Measurements from ENCODE around the gene AGTR1.
"Not testable (repeated sequence)": the region's sequence is repeated elsewhere in the genome, so short reads cannot be mapped to it uniquely, and the experiment has no call there.

Gene AGTR1

GRCh38 chr3:148746053-148746452 is 48.4 kb downstream of the AGTR1 start:
- peaks cover 0 to 2% (median 0%) of the 10 kb centered on the region in 5 experiments for H3K27me3 ChIP-seq (replicated peaks in 2 of 5; ENCODE audit: control insufficient read depth in 4 of 5, insufficient read depth in 5 of 5, low read length in 4 of 5)
- H3K4me1 ChIP-seq (ENCODE audit: control extremely low read depth in 1 of 4, control insufficient read depth in 4 of 4, insufficient read depth in 4 of 4, low read length in 3 of 4), result no peaks in the 10 kb centered on the region
- H3K9me3 ChIP-seq (ENCODE audit: control extremely low read depth in 1 of 5, control insufficient read depth in 4 of 5, insufficient read depth in 2 of 5, low read depth in 1 of 5, low read length in 4 of 5), result no peaks in the 10 kb centered on the region
- DNase-seq, result no peak
- no peak overlapping the region for H3K27ac ChIP-seq (ENCODE audit: insufficient read depth in 1 of 2, low read depth in 1 of 2, low read length in 2 of 2, poor library complexity in 1 of 2, severe bottlenecking in 2 of 2)
- POLR2A ChIA-PET, result no interaction called here
- 100% methylated on average over 1 of the region's 5 CpGs for WGBS (ENCODE audit: insufficient coverage)
- H3K36me3 ChIP-seq (ENCODE audit: control insufficient read depth in 4 of 4, insufficient read depth in 4 of 4, low read length in 3 of 4), result no peaks in the 10 kb centered on the region
- CTCF ChIA-PET, result interaction anchor here (1.5 kb wide), 1 partner anchor 10 kb away, joined by 5 read pairs; no protein-coding TSS in a partner anchor
- no peak overlapping the region for H3K4me3 ChIP-seq (ENCODE audit: control insufficient read depth in 1 of 7, extremely low read depth in 1 of 7, insufficient read depth in 4 of 7, low read depth in 2 of 7, low read length in 6 of 7)

GRCh38 chr3:148748283-148748682 is 50.6 kb downstream of the AGTR1 start:
- Histone ChIP-seq H3K36me3 (ENCODE audit: control insufficient read depth in 4 of 4, insufficient read depth in 4 of 4, low read length in 3 of 4) (no peaks in the 10 kb centered on the region), H3K4me1 (ENCODE audit: control extremely low read depth in 1 of 4, control insufficient read depth in 4 of 4, insufficient read depth in 4 of 4, low read length in 3 of 4) (no peaks in the 10 kb centered on the region), H3K27ac (ENCODE audit: insufficient read depth in 1 of 2, low read depth in 1 of 2, low read length in 2 of 2, poor library complexity in 1 of 2, severe bottlenecking in 2 of 2) (no peak overlapping the region), H3K27me3 (replicated peaks in 2 of 5; ENCODE audit: control insufficient read depth in 4 of 5, insufficient read depth in 5 of 5, low read length in 4 of 5) (peaks cover 0 to 5% (median 0%) of the 10 kb centered on the region in 5 experiments), H3K9me3 (ENCODE audit: control extremely low read depth in 1 of 5, control insufficient read depth in 4 of 5, insufficient read depth in 2 of 5, low read depth in 1 of 5, low read length in 4 of 5) (no peaks in the 10 kb centered on the region), H3K4me3 (ENCODE audit: control insufficient read depth in 1 of 7, extremely low read depth in 1 of 7, insufficient read depth in 4 of 7, low read depth in 2 of 7, low read length in 6 of 7) (no peak overlapping the region)
- no CpG with 5 or more reads among the region's 3 CpGs for WGBS (ENCODE audit: insufficient coverage)
- ChIA-PET POLR2A (no interaction called here), CTCF (interaction anchor here (1.1 kb wide), 1 partner anchor 11 kb away, joined by 3 read pairs; no protein-coding TSS in a partner anchor)
- peak; percentile 20 to 81 (median 65) for DNase-seq

- WGBS (ENCODE audit: insufficient coverage), result 81% methylated on average over 2 of the region's 3 CpGs
- H3K4me1 ChIP-seq (ENCODE audit: control extremely low read depth in 1 of 4, control insufficient read depth in 4 of 4, insufficient read depth in 4 of 4, low read length in 3 of 4), result no peaks in the 10 kb centered on the region
- H3K27me3 ChIP-seq (replicated peaks in 2 of 5; ENCODE audit: control insufficient read depth in 4 of 5, insufficient read depth in 5 of 5, low read length in 4 of 5), result peaks cover 0 to 6% (median 0%) of the 10 kb centered on the region in 5 experiments
- no peak overlapping the region for H3K27ac ChIP-seq (ENCODE audit: insufficient read depth in 1 of 2, low read depth in 1 of 2, low read length in 2 of 2, poor library complexity in 1 of 2, severe bottlenecking in 2 of 2)
- H3K9me3 ChIP-seq (ENCODE audit: control extremely low read depth in 1 of 5, control insufficient read depth in 4 of 5, insufficient read depth in 2 of 5, low read depth in 1 of 5, low read length in 4 of 5), result no peaks in the 10 kb centered on the region
- no peak overlapping the region for H3K4me3 ChIP-seq (ENCODE audit: control insufficient read depth in 1 of 7, extremely low read depth in 1 of 7, insufficient read depth in 4 of 7, low read depth in 2 of 7, low read length in 6 of 7)
- CTCF ChIA-PET, result interaction anchor here (0.6 kb wide), 1 partner anchor 133 kb away, joined by 5 read pairs; no protein-coding TSS in a partner anchor
- POLR2A ChIA-PET, result no interaction called here
- no peak for DNase-seq
- H3K36me3 ChIP-seq (ENCODE audit: control insufficient read depth in 4 of 4, insufficient read depth in 4 of 4, low read length in 3 of 4), result no peaks in the 10 kb centered on the region
These were observed 52.6 kb downstream of the AGTR1 start for GRCh38 chr3:148750296-148750695.

GRCh38 chr3:148751461-148751860 is 53.8 kb downstream of the AGTR1 start:
- ChIA-PET POLR2A (no interaction called here), CTCF (no interaction called here)
- H3K9me3 ChIP-seq (ENCODE audit: control extremely low read depth in 1 of 5, control insufficient read depth in 4 of 5, insufficient read depth in 2 of 5, low read depth in 1 of 5, low read length in 4 of 5), result no peaks in the 10 kb centered on the region
- no peak overlapping the region for H3K27ac ChIP-seq (ENCODE audit: insufficient read depth in 1 of 2, low read depth in 1 of 2, low read length in 2 of 2, poor library complexity in 1 of 2, severe bottlenecking in 2 of 2)
- no peaks in the 10 kb centered on the region for H3K36me3 ChIP-seq (ENCODE audit: control insufficient read depth in 4 of 4, insufficient read depth in 4 of 4, low read length in 3 of 4)
- H3K27me3 ChIP-seq (replicated peaks in 2 of 5; ENCODE audit: control insufficient read depth in 4 of 5, insufficient read depth in 5 of 5, low read length in 4 of 5), result peaks cover 0 to 8% (median 0%) of the 10 kb centered on the region in 5 experiments
- peaks cover 0 to 4% (median 0%) of the 10 kb centered on the region in 4 experiments for H3K4me1 ChIP-seq (ENCODE audit: control extremely low read depth in 1 of 4, control insufficient read depth in 4 of 4, insufficient read depth in 4 of 4, low read length in 3 of 4)
- H3K4me3 ChIP-seq (ENCODE audit: control insufficient read depth in 1 of 7, extremely low read depth in 1 of 7, insufficient read depth in 4 of 7, low read depth in 2 of 7, low read length in 6 of 7), result no peak overlapping the region
- 100% methylated on average over 2 of the region's 3 CpGs for WGBS (ENCODE audit: insufficient coverage)
- peak in 2 of 3 donors; percentile 17 to 51 for DNase-seq

- H3K4me3 ChIP-seq (ENCODE audit: control insufficient read depth in 1 of 7, extremely low read depth in 1 of 7, insufficient read depth in 4 of 7, low read depth in 2 of 7, low read length in 6 of 7); H3K27ac ChIP-seq (ENCODE audit: insufficient read depth in 1 of 2, low read depth in 1 of 2, low read length in 2 of 2, poor library complexity in 1 of 2, severe bottlenecking in 2 of 2); DNase-seq; POLR2A ChIA-PET; H3K36me3 ChIP-seq (ENCODE audit: control insufficient read depth in 4 of 4, insufficient read depth in 4 of 4, low read length in 3 of 4); H3K9me3 ChIP-seq (ENCODE audit: control extremely low read depth in 1 of 5, control insufficient read depth in 4 of 5, insufficient read depth in 2 of 5, low read depth in 1 of 5, low read length in 4 of 5); CTCF ChIA-PET: not testable (repeated sequence)
- Histone ChIP-seq H3K4me1 (ENCODE audit: control extremely low read depth in 1 of 4, control insufficient read depth in 4 of 4, insufficient read depth in 4 of 4, low read length in 3 of 4) (peaks cover 0 to 10% (median 2%) of the 10 kb centered on the region in 4 experiments), H3K27me3 (replicated peaks in 2 of 5; ENCODE audit: control insufficient read depth in 4 of 5, insufficient read depth in 5 of 5, low read length in 4 of 5) (peaks cover 0 to 12% (median 0%) of the 10 kb centered on the region in 5 experiments)
- 96% methylated on average over 3 of the region's 5 CpGs for WGBS (ENCODE audit: insufficient coverage)
These were observed 55.7 kb downstream of the AGTR1 start for GRCh38 chr3:148753385-148753784.

- POLR2A ChIA-PET, result no interaction called here
- no peak overlapping the region for H3K27ac ChIP-seq (ENCODE audit: insufficient read depth in 1 of 2, low read depth in 1 of 2, low read length in 2 of 2, poor library complexity in 1 of 2, severe bottlenecking in 2 of 2)
- no peak overlapping the region for H3K4me3 ChIP-seq (ENCODE audit: control insufficient read depth in 1 of 7, extremely low read depth in 1 of 7, insufficient read depth in 4 of 7, low read depth in 2 of 7, low read length in 6 of 7)
- CTCF ChIA-PET, result no interaction called here
- peaks cover 0 to 16% (median 2%) of the 10 kb centered on the region in 4 experiments for H3K4me1 ChIP-seq (ENCODE audit: control extremely low read depth in 1 of 4, control insufficient read depth in 4 of 4, insufficient read depth in 4 of 4, low read length in 3 of 4)
- H3K36me3 ChIP-seq (ENCODE audit: control insufficient read depth in 4 of 4, insufficient read depth in 4 of 4, low read length in 3 of 4), result no peaks in the 10 kb centered on the region
- H3K27me3 ChIP-seq (replicated peaks in 2 of 5; ENCODE audit: control insufficient read depth in 4 of 5, insufficient read depth in 5 of 5, low read length in 4 of 5), result peaks cover 0 to 12% (median 0%) of the 10 kb centered on the region in 5 experiments
- H3K9me3 ChIP-seq (ENCODE audit: control extremely low read depth in 1 of 5, control insufficient read depth in 4 of 5, insufficient read depth in 2 of 5, low read depth in 1 of 5, low read length in 4 of 5), result no peaks in the 10 kb centered on the region
- no peak for DNase-seq
These were observed 57.9 kb downstream of the AGTR1 start for GRCh38 chr3:148755570-148755969.

GRCh38 chr3:148756311-148756710 is 58.6 kb downstream of the AGTR1 start:
- Histone ChIP-seq H3K27me3 (replicated peaks in 2 of 5; ENCODE audit: control insufficient read depth in 4 of 5, insufficient read depth in 5 of 5, low read length in 4 of 5) (peaks cover 0 to 12% (median 0%) of the 10 kb centered on the region in 5 experiments), H3K27ac (ENCODE audit: insufficient read depth in 1 of 2, low read depth in 1 of 2, low read length in 2 of 2, poor library complexity in 1 of 2, severe bottlenecking in 2 of 2) (no peak overlapping the region), H3K4me1 (ENCODE audit: control extremely low read depth in 1 of 4, control insufficient read depth in 4 of 4, insufficient read depth in 4 of 4, low read length in 3 of 4) (peaks cover 0 to 16% (median 2%) of the 10 kb centered on the region in 4 experiments), H3K36me3 (ENCODE audit: control insufficient read depth in 4 of 4, insufficient read depth in 4 of 4, low read length in 3 of 4) (no peaks in the 10 kb centered on the region), H3K4me3 (ENCODE audit: control insufficient read depth in 1 of 7, extremely low read depth in 1 of 7, insufficient read depth in 4 of 7, low read depth in 2 of 7, low read length in 6 of 7) (no peak overlapping the region), H3K9me3 (ENCODE audit: control extremely low read depth in 1 of 5, control insufficient read depth in 4 of 5, insufficient read depth in 2 of 5, low read depth in 1 of 5, low read length in 4 of 5) (no peaks in the 10 kb centered on the region)
- CTCF ChIA-PET, result no interaction called here
- POLR2A ChIA-PET, result no interaction called here
- WGBS (ENCODE audit: insufficient coverage), result no CpG with 5 or more reads among the region's 4 CpGs
- no peak for DNase-seq

Measured in common myeloid progenitor, CD34-positive (primary cell).